ENCODE results near the gene HEPN1. TPM values are rescaled to one million over a fixed set of nuclear protein-coding genes. Genes with fewer than 3 reads are reported as not detected.

HEPN1 gene
- total and polyA plus RNA-seq, 9 of the 15 experiments (the other 6 are each of a cell fraction or from before 2014, with no cell fraction given), result not detected

GRCh38 chr11:124953753-124954589 lies 34.9 kb downstream of the HEPN1 start, which contains the start of gene CCDC15 (continued):
- TF ChIP-seq NR1H2 (CRISPR knock-in tag; IDR thresholded peaks at IDR 0.05), result no peak
- TF ChIP-seq HINFP (tag; conservative IDR thresholded peaks at IDR 0.05; ENCODE audit: low read depth), result 0 out of 2 replicates have a peak, but pooled peaks have one; percentile 14
- no peak for TF ChIP-seq GTF2F1 (IDR thresholded peaks at IDR 0.05; ENCODE audit: low read depth, low read length)
- no peak for TF ChIP-seq ZNF232 (CRISPR knock-in tag; IDR thresholded peaks at IDR 0.05)
- TF ChIP-seq ZNF263 (CRISPR knock-in tag; IDR thresholded peaks at IDR 0.05; ENCODE audit: borderline replicate concordance), result no peak
- TF ChIP-seq SAFB (IDR thresholded peaks at IDR 0.05; ENCODE audit: borderline replicate concordance, low read depth, low read length), result no peak
- no peak for TF ChIP-seq ZNF134 (CRISPR knock-in tag; conservative IDR thresholded peaks at IDR 0.05)
- TF ChIP-seq FOS (IDR thresholded peaks at IDR 0.05; ENCODE audit: extremely low read depth, insufficient read length), result no peak
- TF ChIP-seq SMARCC2 (IDR thresholded peaks at IDR 0.05; ENCODE audit: low read depth), result no peak
- no peak for TF ChIP-seq HNRNPK (IDR thresholded peaks at IDR 0.05; ENCODE audit: low read depth, low read length, poor library complexity, severe bottlenecking)
- TF ChIP-seq GABPA (tag; conservative IDR thresholded peaks at IDR 0.05; ENCODE audit: low read depth), result peak; percentile 96
- TF ChIP-seq ZNF766 (CRISPR knock-in tag; conservative IDR thresholded peaks at IDR 0.05), result no peak
- 0 out of 4 replicates have a peak, but pooled peaks of 1 of the 2 experiments have one; percentile 2 for TF ChIP-seq RAD21 (CRISPR knock-in tag; conservative IDR thresholded peaks at IDR 0.05 in 1 of 2, IDR thresholded peaks at IDR 0.05 in 1 of 2)
- TF ChIP-seq TCF7 (IDR thresholded peaks at IDR 0.05; ENCODE audit: borderline replicate concordance), result no peak
- TF ChIP-seq GABPB2 (CRISPR knock-in tag; conservative IDR thresholded peaks at IDR 0.05), result no peak
- TF ChIP-seq DACH1 (IDR thresholded peaks at IDR 0.05; ENCODE audit: partially characterized antibody), result no peak
- TF ChIP-seq ATF2 (CRISPR knock-in tag; IDR thresholded peaks at IDR 0.05), result no peak
- TF ChIP-seq, protein P1, sequence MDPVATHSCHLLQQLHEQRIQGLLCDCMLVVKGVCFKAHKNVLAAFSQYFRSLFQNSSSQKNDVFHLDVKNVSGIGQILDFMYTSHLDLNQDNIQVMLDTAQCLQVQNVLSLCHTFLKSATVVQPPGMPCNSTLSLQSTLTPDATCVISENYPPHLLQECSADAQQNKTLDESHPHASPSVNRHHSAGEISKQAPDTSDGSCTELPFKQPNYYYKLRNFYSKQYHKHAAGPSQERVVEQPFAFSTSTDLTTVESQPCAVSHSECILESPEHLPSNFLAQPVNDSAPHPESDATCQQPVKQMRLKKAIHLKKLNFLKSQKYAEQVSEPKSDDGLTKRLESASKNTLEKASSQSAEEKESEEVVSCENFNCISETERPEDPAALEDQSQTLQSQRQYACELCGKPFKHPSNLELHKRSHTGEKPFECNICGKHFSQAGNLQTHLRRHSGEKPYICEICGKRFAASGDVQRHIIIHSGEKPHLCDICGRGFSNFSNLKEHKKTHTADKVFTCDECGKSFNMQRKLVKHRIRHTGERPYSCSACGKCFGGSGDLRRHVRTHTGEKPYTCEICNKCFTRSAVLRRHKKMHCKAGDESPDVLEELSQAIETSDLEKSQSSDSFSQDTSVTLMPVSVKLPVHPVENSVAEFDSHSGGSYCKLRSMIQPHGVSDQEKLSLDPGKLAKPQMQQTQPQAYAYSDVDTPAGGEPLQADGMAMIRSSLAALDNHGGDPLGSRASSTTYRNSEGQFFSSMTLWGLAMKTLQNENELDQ (CRISPR knock-in tag; IDR thresholded peaks at IDR 0.05; ENCODE audit: borderline replicate concordance), result no peak
- TF ChIP-seq, protein P2, sequence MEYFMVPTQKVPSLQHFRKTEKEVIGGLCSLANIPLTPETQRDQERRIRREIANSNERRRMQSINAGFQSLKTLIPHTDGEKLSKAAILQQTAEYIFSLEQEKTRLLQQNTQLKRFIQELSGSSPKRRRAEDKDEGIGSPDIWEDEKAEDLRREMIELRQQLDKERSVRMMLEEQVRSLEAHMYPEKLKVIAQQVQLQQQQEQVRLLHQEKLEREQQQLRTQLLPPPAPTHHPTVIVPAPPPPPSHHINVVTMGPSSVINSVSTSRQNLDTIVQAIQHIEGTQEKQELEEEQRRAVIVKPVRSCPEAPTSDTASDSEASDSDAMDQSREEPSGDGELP (CRISPR knock-in tag; IDR thresholded peaks at IDR 0.05; ENCODE audit: borderline replicate concordance), result peak; percentile 84
- TF ChIP-seq USF2 (CRISPR knock-in tag; IDR thresholded peaks at IDR 0.05), result no peak

Measured in K562 (cell line).